Glutamatergic neuron (in vitro differentiated cells): ENCODE measurements around the gene IL10RB. TPM values are rescaled to one million over a fixed set of nuclear protein-coding genes. Genes with fewer than 3 reads are reported as not detected.
"Not testable (repeated sequence)": the region's sequence is repeated elsewhere in the genome, so short reads cannot be mapped to it uniquely, and the experiment has no call there.

ENCODE experiments used
- DNase-seq: peaks from one replicate; pipeline ENCODE4 v3.0.0; 2022
- H3K27ac Mint-ChIP-seq: one replicate; pipeline ENCODE4 v1.8.0; 2020; ENCODE audit warnings: mild to moderate bottlenecking, mixed read lengths, inconsistent platforms; ENCODE audit not compliant: unreplicated experiment
- H3K27me3 Mint-ChIP-seq: one replicate; pipeline ENCODE4 v1.8.0; 2020; ENCODE audit warnings: mild to moderate bottlenecking, moderate library complexity, mixed read lengths, inconsistent platforms; ENCODE audit not compliant: unreplicated experiment
- H3K36me3 Mint-ChIP-seq: one replicate; pipeline ENCODE4 v1.8.0; 2020; ENCODE audit warnings: mild to moderate bottlenecking, mixed read lengths, inconsistent platforms; ENCODE audit not compliant: unreplicated experiment
- H3K4me1 Mint-ChIP-seq: one replicate; pipeline ENCODE4 v1.8.0; 2020; ENCODE audit warnings: mild to moderate bottlenecking, low read depth, mixed read lengths, inconsistent platforms; ENCODE audit not compliant: unreplicated experiment
- H3K4me3 Mint-ChIP-seq: one replicate; pipeline ENCODE4 v1.8.0; 2020; ENCODE audit warnings: mild to moderate bottlenecking, mixed read lengths, inconsistent platforms; ENCODE audit not compliant: unreplicated experiment
- H3K9me3 Mint-ChIP-seq: one replicate; pipeline ENCODE4 v1.8.0; 2020; ENCODE audit warnings: mild to moderate bottlenecking, moderate library complexity, mixed read lengths, inconsistent platforms; ENCODE audit not compliant: unreplicated experiment
- CTCF ChIP-seq: fragments of 200-600 bp; sonication (generic); IDR thresholded peaks from one replicate; pipeline ENCODE4 v1.5.0; 2021; ENCODE audit not compliant: partially characterized antibody, unreplicated experiment
- total RNA-seq: library from RNA; stranded (reverse); fragmentation: NEBNext Ultra II Directional; extraction: Animal tissue kit (Norgen Biotek cat#: 25700); gene quantifications from one replicate; pipeline ENCODE4 v1.2.1, GENCODE V29; 2021; ENCODE audit not compliant: unreplicated experiment

Gene IL10RB
- total RNA-seq, 1 donor from 2014 or later = 4.7 TPM

- no peaks in the 10 kb centered on the region for H3K9me3 Mint-ChIP-seq
- H3K27ac Mint-ChIP-seq = no peak overlapping the region
- no peak for DNase-seq
- H3K4me3 Mint-ChIP-seq = no peak overlapping the region
- TF ChIP-seq CTCF = no peak
- no peaks in the 10 kb centered on the region for H3K4me1 Mint-ChIP-seq
- H3K36me3 Mint-ChIP-seq = peaks cover 17% of the 10 kb centered on the region
- H3K27me3 Mint-ChIP-seq = peaks cover 4% of the 10 kb centered on the region
These were observed 47.9 kb downstream of the IL10RB start for GRCh38 chr21:33314111-33314510.

- Mint-ChIP-seq H3K36me3 (peaks cover 7% of the 10 kb centered on the region), H3K27me3 (peaks cover 6% of the 10 kb centered on the region), H3K4me1 (no peaks in the 10 kb centered on the region), H3K27ac (no peak overlapping the region), H3K9me3 (no peaks in the 10 kb centered on the region), H3K4me3 (no peak overlapping the region)
- no peak for DNase-seq
- TF ChIP-seq CTCF = no peak
These were observed 50.0 kb downstream of the IL10RB start for GRCh38 chr21:33315946-33316710.

GRCh38 chr21:33317145-33317544, 51.0 kb downstream of the IL10RB start:
- Mint-ChIP-seq H3K36me3 (peaks cover 7% of the 10 kb centered on the region), H3K27me3 (peaks cover 6% of the 10 kb centered on the region), H3K27ac (no peak overlapping the region), H3K4me1 (no peaks in the 10 kb centered on the region), H3K4me3 (no peak overlapping the region), H3K9me3 (no peaks in the 10 kb centered on the region)
- no peak for DNase-seq
- TF ChIP-seq CTCF = no peak

- H3K27me3 Mint-ChIP-seq = peaks cover 6% of the 10 kb centered on the region
- H3K4me1 Mint-ChIP-seq = no peaks in the 10 kb centered on the region
- no peak for TF ChIP-seq CTCF
- H3K27ac Mint-ChIP-seq = no peak overlapping the region
- no peaks in the 10 kb centered on the region for H3K9me3 Mint-ChIP-seq
- H3K36me3 Mint-ChIP-seq = peaks cover 7% of the 10 kb centered on the region
- no peak for DNase-seq
- no peak overlapping the region for H3K4me3 Mint-ChIP-seq
These were observed 51.8 kb downstream of the IL10RB start for GRCh38 chr21:33317786-33318486.

- not testable (repeated sequence) for H3K4me3 Mint-ChIP-seq, H3K27ac Mint-ChIP-seq, H3K4me1 Mint-ChIP-seq, DNase-seq, H3K9me3 Mint-ChIP-seq, H3K36me3 Mint-ChIP-seq, H3K27me3 Mint-ChIP-seq
These were observed 54.8 kb downstream of the IL10RB start for GRCh38 chr21:33321005-33321404.

GRCh38 chr21:33323610-33324009, 57.4 kb downstream of the IL10RB start:
- not testable (repeated sequence) for H3K27ac Mint-ChIP-seq, H3K36me3 Mint-ChIP-seq, H3K9me3 Mint-ChIP-seq, H3K4me3 Mint-ChIP-seq, H3K4me1 Mint-ChIP-seq, H3K27me3 Mint-ChIP-seq, DNase-seq
